ENCODE data around the gene ZNF467. TPM values are rescaled to one million over a fixed set of nuclear protein-coding genes. Genes with fewer than 3 reads are reported as not detected.

Gene ZNF467
- total RNA-seq, 1 experiment from 2014 or later, result 3.5 TPM

- BruUV-seq (replicated peaks), result no TSS peak
- intact Hi-C loops (cut with micrococcal nuclease; ENCODE audit: unreplicated experiment), result no loop called here
- Histone ChIP-seq H3K27me3 (replicated peaks; ENCODE audit: insufficient read depth, low read depth, low read length, poor library complexity) (no peaks in the 10 kb centered on the region), H3K36me3 (ENCODE audit: insufficient read depth, low read length, poor library complexity, severe bottlenecking) (peaks cover 3% of the 10 kb centered on the region), H3K4me1 (ENCODE audit: insufficient read depth, low read length, poor library complexity, severe bottlenecking) (peaks cover 6% of the 10 kb centered on the region), H3K27ac (ENCODE audit: low read depth, low read length, poor library complexity, severe bottlenecking) (no peak overlapping the region), H3K9me3 (ENCODE audit: low read depth, low read length, poor library complexity, severe bottlenecking) (no peaks in the 10 kb centered on the region), H3K4me3 (ENCODE audit: low read depth, low read length, poor library complexity, severe bottlenecking) (no peak overlapping the region)
- no peak for TF ChIP-seq EZH2 (IDR thresholded peaks at IDR 0.05; ENCODE audit: borderline replicate concordance, low read depth, low read length, poor library complexity, severe bottlenecking)
- TF ChIP-seq, protein P1, sequence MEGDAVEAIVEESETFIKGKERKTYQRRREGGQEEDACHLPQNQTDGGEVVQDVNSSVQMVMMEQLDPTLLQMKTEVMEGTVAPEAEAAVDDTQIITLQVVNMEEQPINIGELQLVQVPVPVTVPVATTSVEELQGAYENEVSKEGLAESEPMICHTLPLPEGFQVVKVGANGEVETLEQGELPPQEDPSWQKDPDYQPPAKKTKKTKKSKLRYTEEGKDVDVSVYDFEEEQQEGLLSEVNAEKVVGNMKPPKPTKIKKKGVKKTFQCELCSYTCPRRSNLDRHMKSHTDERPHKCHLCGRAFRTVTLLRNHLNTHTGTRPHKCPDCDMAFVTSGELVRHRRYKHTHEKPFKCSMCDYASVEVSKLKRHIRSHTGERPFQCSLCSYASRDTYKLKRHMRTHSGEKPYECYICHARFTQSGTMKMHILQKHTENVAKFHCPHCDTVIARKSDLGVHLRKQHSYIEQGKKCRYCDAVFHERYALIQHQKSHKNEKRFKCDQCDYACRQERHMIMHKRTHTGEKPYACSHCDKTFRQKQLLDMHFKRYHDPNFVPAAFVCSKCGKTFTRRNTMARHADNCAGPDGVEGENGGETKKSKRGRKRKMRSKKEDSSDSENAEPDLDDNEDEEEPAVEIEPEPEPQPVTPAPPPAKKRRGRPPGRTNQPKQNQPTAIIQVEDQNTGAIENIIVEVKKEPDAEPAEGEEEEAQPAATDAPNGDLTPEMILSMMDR (conservative IDR thresholded peaks at IDR 0.05; ENCODE audit: low read depth, low read length), result no peak
- POLR2A ChIA-PET (ENCODE audit: low non-redundant PET), result no interaction called here
- DNase-seq (ENCODE audit: low spot score), result no peak
- CTCF ChIA-PET, result no interaction called here
Observed at GRCh38 chr7:149767068-149767467, 6.3 kb downstream of the ZNF467 start.

DNA sequence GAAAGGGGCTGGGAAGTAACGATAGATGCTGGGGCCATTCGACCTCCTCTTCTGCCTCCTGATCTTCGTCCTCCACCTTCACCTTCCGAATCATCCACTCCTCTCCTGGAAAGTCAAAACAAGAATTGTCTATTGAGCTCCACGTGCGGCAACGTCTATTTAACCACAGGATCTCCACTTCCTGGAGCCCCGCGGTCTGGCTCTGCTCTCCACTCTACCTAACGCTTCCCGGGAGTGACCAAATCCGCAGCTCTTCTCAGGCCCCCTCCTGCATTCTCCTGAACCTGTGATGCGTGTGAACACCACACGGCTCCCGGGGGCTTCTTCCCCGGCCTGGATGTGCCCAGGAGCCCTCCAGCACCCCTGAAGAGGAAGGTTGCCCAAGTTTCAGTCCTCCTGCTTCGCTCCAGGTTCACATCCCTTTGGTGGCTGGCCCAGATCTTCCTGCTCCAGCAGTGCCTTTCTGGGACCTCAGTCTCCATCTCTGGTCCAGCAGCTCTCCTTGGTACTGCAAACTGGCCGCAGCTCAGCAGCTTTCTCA lies 7.2 kb downstream of the ZNF467 start:
- intact Hi-C loops (cut with micrococcal nuclease; ENCODE audit: unreplicated experiment), result no loop called here
- CTCF ChIA-PET, result no interaction called here
- no peak for DNase-seq (ENCODE audit: low spot score)
- no peak for TF ChIP-seq EZH2 (IDR thresholded peaks at IDR 0.05; ENCODE audit: borderline replicate concordance, low read depth, low read length, poor library complexity, severe bottlenecking)
- TF ChIP-seq, protein P1 (conservative IDR thresholded peaks at IDR 0.05; ENCODE audit: low read depth, low read length), result no peak
- no peaks in the 10 kb centered on the region for H3K9me3 ChIP-seq (ENCODE audit: low read depth, low read length, poor library complexity, severe bottlenecking)
- no TSS peak for BruUV-seq (replicated peaks)
- POLR2A ChIA-PET (ENCODE audit: low non-redundant PET), result no interaction called here
- H3K4me1 ChIP-seq (ENCODE audit: insufficient read depth, low read length, poor library complexity, severe bottlenecking), result peaks cover 4% of the 10 kb centered on the region
- H3K36me3 ChIP-seq (ENCODE audit: insufficient read depth, low read length, poor library complexity, severe bottlenecking), result peaks cover 3% of the 10 kb centered on the region
- H3K4me3 ChIP-seq (ENCODE audit: low read depth, low read length, poor library complexity, severe bottlenecking), result no peak overlapping the region
- no peak overlapping the region for H3K27ac ChIP-seq (ENCODE audit: low read depth, low read length, poor library complexity, severe bottlenecking)
- H3K27me3 ChIP-seq (replicated peaks; ENCODE audit: insufficient read depth, low read depth, low read length, poor library complexity), result no peaks in the 10 kb centered on the region

- TF ChIP-seq, protein P1 (conservative IDR thresholded peaks at IDR 0.05; ENCODE audit: low read depth, low read length), result no peak
- TF ChIP-seq EZH2 (IDR thresholded peaks at IDR 0.05; ENCODE audit: borderline replicate concordance, low read depth, low read length, poor library complexity, severe bottlenecking), result no peak
- H3K36me3 ChIP-seq (ENCODE audit: insufficient read depth, low read length, poor library complexity, severe bottlenecking), result peaks cover 3% of the 10 kb centered on the region
- no peaks in the 10 kb centered on the region for H3K27me3 ChIP-seq (replicated peaks; ENCODE audit: insufficient read depth, low read depth, low read length, poor library complexity)
- H3K4me1 ChIP-seq (ENCODE audit: insufficient read depth, low read length, poor library complexity, severe bottlenecking), result no peaks in the 10 kb centered on the region
- intact Hi-C loops (cut with micrococcal nuclease; ENCODE audit: unreplicated experiment), result no loop called here
- DNase-seq (ENCODE audit: low spot score), result no peak
- H3K27ac ChIP-seq (ENCODE audit: low read depth, low read length, poor library complexity, severe bottlenecking), result no peak overlapping the region
- H3K9me3 ChIP-seq (ENCODE audit: low read depth, low read length, poor library complexity, severe bottlenecking), result no peaks in the 10 kb centered on the region
- POLR2A ChIA-PET (ENCODE audit: low non-redundant PET), result no interaction called here
- no TSS peak for BruUV-seq (replicated peaks)
- CTCF ChIA-PET, result no interaction called here
- no peak overlapping the region for H3K4me3 ChIP-seq (ENCODE audit: low read depth, low read length, poor library complexity, severe bottlenecking)
Observed at GRCh38 chr7:149765399-149766121, 7.8 kb downstream of the ZNF467 start.
